ENCODE measurements around the gene NHLRC1.

Gene NHLRC1

GRCh38 chr6:18081025-18081668, 41.3 kb downstream of the NHLRC1 start:
- no peak for DNase-seq (ENCODE audit: low spot score)

DNA sequence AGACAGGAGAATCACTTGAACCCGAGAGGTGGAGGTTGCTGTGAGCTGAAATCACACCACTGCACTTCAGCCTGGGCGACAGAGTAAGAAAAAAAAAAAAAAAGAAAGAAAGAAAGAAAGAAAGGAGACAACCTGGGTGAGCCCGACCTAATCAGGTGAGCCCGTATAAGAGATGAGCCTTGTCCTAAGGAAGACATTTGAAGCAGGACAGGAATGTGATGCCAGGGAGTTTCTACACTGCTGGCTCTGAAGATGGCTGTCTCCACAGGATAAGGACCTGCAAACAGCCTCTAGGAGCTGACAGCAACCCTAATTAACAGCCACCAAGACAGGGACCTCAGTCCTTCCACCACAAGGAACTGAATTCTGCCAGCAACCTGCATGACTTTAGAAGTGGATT, 41.9 kb downstream of the NHLRC1 start:
- DNase-seq (ENCODE audit: low spot score): no peak

GRCh38 chr6:18078866-18079265, 43.6 kb downstream of the NHLRC1 start:
- no peak for DNase-seq (ENCODE audit: low spot score)

GRCh38 chr6:18076231-18076630, 46.2 kb downstream of the NHLRC1 start:
- DNase-seq (ENCODE audit: low spot score): peak; percentile 59

- no peak for DNase-seq (ENCODE audit: low spot score)
Measured at GRCh38 chr6:18072841-18073240, 49.6 kb downstream of the NHLRC1 start.

DNA sequence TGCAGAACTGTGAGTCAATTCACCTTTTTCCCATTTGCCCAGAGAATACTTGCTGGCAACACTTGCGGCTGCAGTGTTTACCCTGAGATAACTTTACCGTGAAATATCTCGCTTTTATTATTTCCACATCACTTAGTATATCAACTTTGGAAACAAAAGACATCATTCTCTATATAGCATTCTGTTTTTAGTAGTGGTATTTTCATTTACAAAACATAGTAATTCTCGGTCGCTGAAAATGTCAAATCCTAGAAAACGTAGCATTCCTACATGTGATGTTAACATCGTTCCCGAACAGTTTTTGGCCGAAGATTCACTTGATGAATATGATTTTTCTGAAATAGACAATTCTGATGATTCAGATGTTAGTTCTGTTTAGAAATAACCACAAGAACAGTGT, 52.0 kb downstream of the NHLRC1 start:
- no peak for DNase-seq (ENCODE audit: low spot score)

Data from GM03348 (cell line).